B cell (primary cell): Measurements from ENCODE around the gene IRF2BP1. TPM values are rescaled to one million over a fixed set of nuclear protein-coding genes. Genes with fewer than 3 reads are reported as not detected.

Source experiments
- ATAC-seq: fragments of 200-7000 bp; cut with Tn5 transposase; one replicate; pipeline ENCODE4 v1.10.0; 2021; ENCODE audit warnings: low read depth, mild to moderate bottlenecking, moderate number of reproducible peaks, moderate library complexity
- CTCF ChIA-PET: fragments of 350-600 bp; sonication (Branson Sonifier 250); formaldehyde crosslinking; loops from one replicate; lab custom pipeline; 2021; ENCODE audit warnings: antibody characterized with exemption, inconsistent platforms; lab: Charles Lee
- POLR2A ChIA-PET: fragments of 350-600 bp; sonication (Branson Sonifier 250); formaldehyde crosslinking; loops from one replicate; lab custom pipeline; 2021; ENCODE audit warnings: antibody characterized with exemption; lab: Charles Lee
- DNase-seq: peaks from one replicate; pipeline ENCODE4 v3.0.0; 2013
- H2AFZ ChIP-seq: 2 replicates; pipeline ENCODE4 v1.6.1; 2012; ENCODE audit warnings: mild to moderate bottlenecking, low read depth, low read length; ENCODE audit not compliant: insufficient read depth, poor library complexity, severe bottlenecking
- H3K27ac ChIP-seq, 2 donors: 1 replicate in 1 of 2; 2 replicates in 1 of 2; pipeline ENCODE4 v1.5.1; 2012 to 2013; ENCODE audit warnings: low read length in 2 of 2, mild to moderate bottlenecking in 2 of 2, moderate library complexity in 1 of 2
- H3K27me3 ChIP-seq, 4 experiments: fragments of 200-600 bp in 1 of 4; sonication (generic) in 1 of 4; replicated peaks in 1 of 4; 1 replicate in 2 of 4; 2 replicates in 2 of 4; pipeline versions ENCODE4 v1.6.1 to v1.7.0; 2013 to 2016; ENCODE audit warnings: low read length in 3 of 4, mild to moderate bottlenecking in 2 of 4, mixed read lengths in 1 of 4, moderate library complexity in 1 of 4; ENCODE audit not compliant: insufficient read depth in 4 of 4, control insufficient read depth in 3 of 4; ENCODE audit errors: control extremely low read depth in 1 of 4
- H3K36me3 ChIP-seq, 2 experiments: replicated peaks in 1 of 2; 1 replicate in 1 of 2; 2 replicates in 1 of 2; pipeline versions ENCODE4 v1.6.1 to v1.7.1; 2013; ENCODE audit warnings: low read length in 1 of 2; ENCODE audit not compliant: insufficient read depth in 2 of 2, control insufficient read depth in 1 of 2; ENCODE audit errors: control extremely low read depth in 1 of 2, extremely low read depth in 1 of 2
- H3K4me1 ChIP-seq, 2 donors: fragments of 200-600 bp in 1 of 2; sonication (generic) in 1 of 2; 1 replicate in 1 of 2; 2 replicates in 1 of 2; pipeline versions ENCODE4 v1.5.1 to v1.6.1; 2013 to 2017; ENCODE audit warnings: low read length in 2 of 2; ENCODE audit not compliant: control insufficient read depth in 2 of 2, insufficient read depth in 2 of 2
- H3K4me2 ChIP-seq: replicated peaks from 2 replicates; pipeline ENCODE3; 2012; ENCODE audit warnings: mild to moderate bottlenecking, low read depth, low read length; ENCODE audit not compliant: poor library complexity, severe bottlenecking
- H3K4me3 ChIP-seq, 5 experiments: fragments of 200-600 bp in 1 of 5; sonication (generic) in 1 of 5; 1 replicate in 3 of 5; 2 replicates in 2 of 5; pipeline versions ENCODE4 v1.5.1 to v1.7.0; 2011 to 2016; ENCODE audit warnings: low read length in 4 of 5, mild to moderate bottlenecking in 4 of 5, low read depth in 2 of 5, control low read depth in 1 of 5, moderate library complexity in 1 of 5; ENCODE audit not compliant: insufficient read depth in 1 of 5; ENCODE audit errors: control extremely low read depth in 1 of 5, extremely low read depth in 1 of 5
- H3K79me2 ChIP-seq: fragments of 200-600 bp; sonication (generic); one replicate; pipeline ENCODE4 v1.6.0; 2016; ENCODE audit warnings: low read length; ENCODE audit not compliant: control insufficient read depth, insufficient read depth
- H3K9ac ChIP-seq: fragments of 200-600 bp; sonication (generic); 2 replicates; pipeline ENCODE4 v1.6.1; 2017; ENCODE audit warnings: mild to moderate bottlenecking, low read length, moderate library complexity
- H3K9me3 ChIP-seq, 3 donors: one replicate each; pipeline versions ENCODE4 v1.6.1 to v1.7.1; 2013; ENCODE audit warnings: low read length in 2 of 3; ENCODE audit not compliant: control insufficient read depth in 2 of 3, insufficient read depth in 1 of 3; ENCODE audit errors: control extremely low read depth in 1 of 3
- H4K20me1 ChIP-seq: 2 replicates; pipeline ENCODE4 v1.6.0; 2012; ENCODE audit warnings: mild to moderate bottlenecking, low read length; ENCODE audit not compliant: insufficient read depth, control insufficient read depth, poor library complexity, severe bottlenecking
- H3K27ac Mint-ChIP-seq: one replicate; pipeline ENCODE4 v1.8.0; 2021; ENCODE audit warnings: mixed read lengths
- H3K27me3 Mint-ChIP-seq: one replicate; pipeline ENCODE4 v1.8.0; 2021; ENCODE audit warnings: mixed read lengths
- H3K4me1 Mint-ChIP-seq: one replicate; pipeline ENCODE4 v1.8.0; 2021; ENCODE audit warnings: mixed read lengths
- H3K4me3 Mint-ChIP-seq: one replicate; pipeline ENCODE4 v1.8.0; 2021; ENCODE audit warnings: mixed read lengths
- H3K9me3 Mint-ChIP-seq: one replicate; pipeline ENCODE4 v1.8.0; 2022; ENCODE audit warnings: mixed read lengths; ENCODE audit not compliant: insufficient read depth
- EZH2 ChIP-seq: IDR thresholded peaks from 2 replicates; pipeline ENCODE4 v1.6.1; 2012; ENCODE audit warnings: borderline replicate concordance, low read depth, mild to moderate bottlenecking, moderate library complexity, low read length; ENCODE audit not compliant: insufficient read depth, poor library complexity, severe bottlenecking
- WGBS: methylation state at CpG from one replicate; pipeline ENCODE4 v1.1.5; 2013; ENCODE audit warnings: missing lambda C conversion rate; ENCODE audit not compliant: insufficient coverage; 5-methylcytosine and 5-hydroxymethylcytosine counted together
- intact Hi-C: fragments of 100-400 bp; cut with micrococcal nuclease; formaldehyde crosslinking; loops from one replicate; pipeline ENCODE4 v1.10.0; 2022
- polyA plus RNA-seq: library from polyadenylated mRNA; depleted of rRNA; stranded (reverse); fragments of >200 nt; gene quantifications from 2 replicates; pipeline ENCODE4 v1.2.3, GENCODE V29; 2012
- total RNA-seq, 2 donors: library from RNA; stranded (reverse); fragments of 120-200 nt in 1 of 2; gene quantifications; 1 replicate in 1 of 2; 2 replicates in 1 of 2; pipeline versions ENCODE4 v1.2.3 to v1.2.4, GENCODE V29; 2013 to 2022
- TF ChIP-seq, protein P1 (sequence below): fragments of 200-600 bp; IDR thresholded peaks from one replicate; pipeline ENCODE4 v1.8.0; 2022; ENCODE audit warnings: antibody characterized with exemption, mild to moderate bottlenecking

Gene IRF2BP1
- total and polyA plus RNA-seq, 2 donors (not counting 1 experiment from before 2014, with no cell fraction given), result 14.9 to 33.9 TPM

DNA sequence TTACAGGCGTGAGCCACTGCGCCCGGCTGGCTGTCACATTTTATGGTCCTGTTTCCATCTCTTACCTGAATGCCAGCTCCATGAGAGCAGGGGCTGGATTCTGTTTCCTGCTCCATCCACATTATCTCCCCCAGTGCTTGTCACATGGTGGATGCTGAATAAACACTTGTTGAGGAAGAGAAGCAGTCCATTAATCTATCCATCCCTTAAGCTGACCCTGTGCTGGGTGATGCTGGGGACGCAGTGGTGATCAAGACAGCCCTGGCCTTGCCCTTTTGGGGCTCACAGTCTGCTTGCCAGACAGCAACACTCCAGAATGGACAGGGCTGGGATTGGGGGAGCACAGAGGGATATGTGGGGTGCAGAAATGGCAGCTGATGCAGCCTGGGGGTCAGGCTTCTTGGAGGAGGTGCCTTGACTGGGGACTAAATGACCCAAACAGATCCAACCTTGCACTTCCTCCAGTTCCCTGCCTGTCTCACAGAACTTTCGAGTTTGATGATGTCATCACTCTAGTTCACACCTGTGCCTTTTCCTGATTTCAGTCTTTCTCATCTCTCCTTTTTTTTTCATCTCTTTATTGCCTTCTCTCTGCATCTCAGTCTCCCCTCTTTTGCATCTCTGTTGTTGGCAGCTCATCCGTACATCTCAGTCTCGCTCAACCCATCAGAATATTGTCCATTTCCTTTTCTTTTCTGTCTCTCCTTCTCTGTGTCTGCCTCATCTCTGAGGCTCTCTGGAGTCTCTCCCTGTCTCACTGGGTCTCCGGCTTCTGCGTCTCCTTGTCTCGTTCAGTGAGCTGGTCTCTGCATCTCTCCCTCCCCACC, 4.6 kb downstream of the IRF2BP1 start:
- no peaks in the 10 kb centered on the region for H3K9me3 Mint-ChIP-seq
- Histone ChIP-seq H3K4me3 (no peak overlapping the region), H3K36me3 (peaks cover 0 to 4% of the 10 kb centered on the region in 2 experiments), H3K27ac (no peak overlapping the region), H3K9me3 (no peaks in the 10 kb centered on the region), H3K27me3 (peaks cover 0 to 26% (median 10%) of the 10 kb centered on the region in 4 experiments), H2AFZ (no peak overlapping the region), H3K79me2 (peaks cover 29% of the 10 kb centered on the region), H4K20me1 (peaks cover 39% of the 10 kb centered on the region), H3K4me2 (no peak overlapping the region), H3K4me1 (peaks cover 30 to 39% of the 10 kb centered on the region in 2 donors), H3K9ac (no peak overlapping the region)
- H3K27me3 Mint-ChIP-seq, result peaks cover 25% of the 10 kb centered on the region
- no peak overlapping the region for H3K27ac Mint-ChIP-seq
- no peak overlapping the region for H3K4me3 Mint-ChIP-seq
- TF ChIP-seq, protein P1, sequence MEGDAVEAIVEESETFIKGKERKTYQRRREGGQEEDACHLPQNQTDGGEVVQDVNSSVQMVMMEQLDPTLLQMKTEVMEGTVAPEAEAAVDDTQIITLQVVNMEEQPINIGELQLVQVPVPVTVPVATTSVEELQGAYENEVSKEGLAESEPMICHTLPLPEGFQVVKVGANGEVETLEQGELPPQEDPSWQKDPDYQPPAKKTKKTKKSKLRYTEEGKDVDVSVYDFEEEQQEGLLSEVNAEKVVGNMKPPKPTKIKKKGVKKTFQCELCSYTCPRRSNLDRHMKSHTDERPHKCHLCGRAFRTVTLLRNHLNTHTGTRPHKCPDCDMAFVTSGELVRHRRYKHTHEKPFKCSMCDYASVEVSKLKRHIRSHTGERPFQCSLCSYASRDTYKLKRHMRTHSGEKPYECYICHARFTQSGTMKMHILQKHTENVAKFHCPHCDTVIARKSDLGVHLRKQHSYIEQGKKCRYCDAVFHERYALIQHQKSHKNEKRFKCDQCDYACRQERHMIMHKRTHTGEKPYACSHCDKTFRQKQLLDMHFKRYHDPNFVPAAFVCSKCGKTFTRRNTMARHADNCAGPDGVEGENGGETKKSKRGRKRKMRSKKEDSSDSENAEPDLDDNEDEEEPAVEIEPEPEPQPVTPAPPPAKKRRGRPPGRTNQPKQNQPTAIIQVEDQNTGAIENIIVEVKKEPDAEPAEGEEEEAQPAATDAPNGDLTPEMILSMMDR, result no peak
- TF ChIP-seq EZH2, result no peak
- peaks cover 33% of the 10 kb centered on the region for H3K4me1 Mint-ChIP-seq
- WGBS, result 92% methylated on average over 10 of the region's 10 CpGs
- DNase-seq (no peak), ATAC-seq (no peak)
- POLR2A ChIA-PET, result interaction anchor here (0.6 to 0.9 kb wide), 2 partner anchors 64 to 114 kb away, joined by 3 to 5 read pairs; partner anchors contain the start of gene CCDC61
- intact Hi-C loops, result no loop called here
- CTCF ChIA-PET, result interaction anchor here (0.6 to 2.9 kb wide), 5 partner anchors 11 to 112 kb away, joined by 4 to 11 read pairs (median 6); partner anchors contain the start of genes FOXA3 and SIX5

GRCh38 chr19:45879971-45880370, 6.0 kb downstream of the IRF2BP1 start:
- ChIA-PET POLR2A (no interaction called here), CTCF (interaction anchor here (0.5 to 1.0 kb wide), 3 partner anchors 13 to 21 kb away, joined by 3 to 5 read pairs (median 4); partner anchors contain the start of gene SYMPK)
- WGBS, result 92% methylated on average over 2 of the region's 2 CpGs
- Histone ChIP-seq H3K27me3 (peaks cover 0 to 36% (median 15%) of the 10 kb centered on the region in 4 experiments), H2AFZ (no peak overlapping the region), H4K20me1 (peaks cover 31% of the 10 kb centered on the region), H3K9me3 (no peaks in the 10 kb centered on the region), H3K4me2 (no peak overlapping the region), H3K4me3 (no peak overlapping the region), H3K9ac (no peak overlapping the region), H3K79me2 (peaks cover 22% of the 10 kb centered on the region), H3K36me3 (peaks cover 0 to 4% of the 10 kb centered on the region in 2 experiments), H3K27ac (no peak overlapping the region), H3K4me1 (peaks cover 28 to 36% of the 10 kb centered on the region in 2 donors)
- no peak for TF ChIP-seq EZH2
- TF ChIP-seq, protein P1, result no peak
- no peak for ATAC-seq
- Mint-ChIP-seq H3K4me1 (peaks cover 30% of the 10 kb centered on the region), H3K9me3 (no peaks in the 10 kb centered on the region), H3K27ac (no peak overlapping the region), H3K4me3 (no peak overlapping the region), H3K27me3 (peaks cover 33% of the 10 kb centered on the region)
- DNase-seq, result no peak
- intact Hi-C loops, result no loop called here
